ENCODE measurements around the gene HELT.

HELT gene

GRCh38 chr4:185003596-185004351 lies 14.5 kb upstream of the HELT start:
- Histone ChIP-seq H3K36me3 (ENCODE audit: control insufficient read depth, insufficient read depth, low read length) (no peaks in the 10 kb centered on the region), H3K27ac (ENCODE audit: low read depth, low read length) (no peak overlapping the region), H3K4me3 (ENCODE audit: low read depth, low read length) (no peak overlapping the region), H3K4me1 (ENCODE audit: control insufficient read depth, insufficient read depth, low read length) (no peaks in the 10 kb centered on the region), H3K27me3 (ENCODE audit: control insufficient read depth, insufficient read depth, low read length) (peaks cover 47% of the 10 kb centered on the region), H3K9ac (ENCODE audit: low read length) (no peak overlapping the region), H3K9me3 (ENCODE audit: control insufficient read depth, insufficient read depth, low read depth, low read length) (no peaks in the 10 kb centered on the region)

DNA sequence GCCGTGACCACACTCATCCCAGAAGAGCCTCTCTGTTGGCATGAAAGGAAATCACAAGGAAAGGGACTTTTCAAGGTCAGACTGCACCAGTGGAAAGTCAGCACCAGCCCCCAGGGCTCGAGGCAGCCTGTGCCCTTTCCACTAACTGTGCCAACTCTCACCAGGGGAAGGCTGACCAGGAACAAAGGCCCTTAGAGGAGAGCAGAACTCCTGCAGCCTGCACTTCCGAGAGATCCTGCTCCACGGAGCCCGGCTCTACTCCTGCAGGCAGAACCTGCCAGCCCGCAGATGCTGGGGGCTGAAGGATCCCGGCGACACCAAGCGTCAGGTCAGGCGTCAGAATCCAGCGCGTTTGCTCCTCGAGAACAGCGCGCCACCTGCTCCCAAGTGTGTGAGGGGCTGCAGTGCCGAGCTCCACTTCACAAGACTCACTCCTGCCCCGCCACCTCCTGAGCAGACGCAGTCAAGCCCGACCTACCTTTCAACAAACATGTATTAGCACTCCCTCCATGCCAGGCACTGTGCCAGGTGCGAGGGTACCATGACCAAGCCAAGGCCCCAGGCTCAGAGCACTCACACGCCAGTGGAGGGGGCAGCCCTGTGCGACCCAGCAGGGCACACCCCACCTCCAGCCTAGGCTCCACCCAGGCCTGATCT lies 13.6 kb upstream of the HELT start:
- Histone ChIP-seq H3K9me3 (ENCODE audit: control insufficient read depth, insufficient read depth, low read depth, low read length) (no peaks in the 10 kb centered on the region), H3K9ac (ENCODE audit: low read length) (no peak overlapping the region), H3K36me3 (ENCODE audit: control insufficient read depth, insufficient read depth, low read length) (no peaks in the 10 kb centered on the region), H3K4me1 (ENCODE audit: control insufficient read depth, insufficient read depth, low read length) (no peaks in the 10 kb centered on the region), H3K27ac (ENCODE audit: low read depth, low read length) (no peak overlapping the region), H3K27me3 (ENCODE audit: control insufficient read depth, insufficient read depth, low read length) (peaks cover 56% of the 10 kb centered on the region), H3K4me3 (ENCODE audit: low read depth, low read length) (peak overlapping the region; percentile 39)

DNA sequence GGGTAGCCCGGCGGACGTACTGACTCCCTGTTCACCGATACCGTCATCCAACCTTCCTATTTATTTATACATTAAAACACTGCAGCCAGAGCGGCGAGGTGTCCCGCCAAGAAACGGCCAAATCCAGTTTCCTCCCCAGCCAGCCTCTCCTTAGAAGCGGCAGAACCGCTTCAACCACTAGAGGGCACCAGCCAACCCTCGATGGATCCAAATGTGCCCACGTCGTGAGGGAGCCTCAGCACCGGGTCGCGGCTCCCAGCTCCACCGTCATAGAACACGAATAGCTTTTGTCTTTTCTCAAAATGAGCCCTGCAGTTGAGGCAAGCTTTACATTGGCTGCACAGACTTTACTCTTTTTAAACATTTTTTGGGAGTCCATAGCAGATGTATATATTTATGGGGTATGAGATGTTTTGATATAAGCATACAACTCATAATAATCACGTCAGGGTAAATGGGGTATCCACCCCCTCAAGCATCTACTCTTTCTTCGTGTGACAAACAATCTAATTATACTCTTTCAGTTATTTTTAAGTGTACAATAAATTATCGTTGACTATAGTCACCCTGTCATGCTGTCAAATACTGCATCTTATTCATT lies 13.0 kb upstream of the HELT start:
- no peaks in the 10 kb centered on the region for H3K36me3 ChIP-seq (ENCODE audit: control insufficient read depth, insufficient read depth, low read length)
- H3K9ac ChIP-seq (ENCODE audit: low read length) = no peak overlapping the region
- no peaks in the 10 kb centered on the region for H3K4me1 ChIP-seq (ENCODE audit: control insufficient read depth, insufficient read depth, low read length)
- peak overlapping the region; percentile 39 for H3K4me3 ChIP-seq (ENCODE audit: low read depth, low read length)
- H3K9me3 ChIP-seq (ENCODE audit: control insufficient read depth, insufficient read depth, low read depth, low read length) = no peaks in the 10 kb centered on the region
- H3K27me3 ChIP-seq (ENCODE audit: control insufficient read depth, insufficient read depth, low read length) = peaks cover 63% of the 10 kb centered on the region
- H3K27ac ChIP-seq (ENCODE audit: low read depth, low read length) = no peak overlapping the region

- Histone ChIP-seq H3K4me3 (ENCODE audit: low read depth, low read length) (no peak overlapping the region), H3K9me3 (ENCODE audit: control insufficient read depth, insufficient read depth, low read depth, low read length) (no peaks in the 10 kb centered on the region), H3K4me1 (ENCODE audit: control insufficient read depth, insufficient read depth, low read length) (peaks cover 22% of the 10 kb centered on the region), H3K9ac (ENCODE audit: low read length) (no peak overlapping the region), H3K27ac (ENCODE audit: low read depth, low read length) (no peak overlapping the region), H3K27me3 (ENCODE audit: control insufficient read depth, insufficient read depth, low read length) (peaks cover 91% of the 10 kb centered on the region), H3K36me3 (ENCODE audit: control insufficient read depth, insufficient read depth, low read length) (no peaks in the 10 kb centered on the region)
Measured at GRCh38 chr4:185011408-185011807, 6.9 kb upstream of the HELT start.

DNA sequence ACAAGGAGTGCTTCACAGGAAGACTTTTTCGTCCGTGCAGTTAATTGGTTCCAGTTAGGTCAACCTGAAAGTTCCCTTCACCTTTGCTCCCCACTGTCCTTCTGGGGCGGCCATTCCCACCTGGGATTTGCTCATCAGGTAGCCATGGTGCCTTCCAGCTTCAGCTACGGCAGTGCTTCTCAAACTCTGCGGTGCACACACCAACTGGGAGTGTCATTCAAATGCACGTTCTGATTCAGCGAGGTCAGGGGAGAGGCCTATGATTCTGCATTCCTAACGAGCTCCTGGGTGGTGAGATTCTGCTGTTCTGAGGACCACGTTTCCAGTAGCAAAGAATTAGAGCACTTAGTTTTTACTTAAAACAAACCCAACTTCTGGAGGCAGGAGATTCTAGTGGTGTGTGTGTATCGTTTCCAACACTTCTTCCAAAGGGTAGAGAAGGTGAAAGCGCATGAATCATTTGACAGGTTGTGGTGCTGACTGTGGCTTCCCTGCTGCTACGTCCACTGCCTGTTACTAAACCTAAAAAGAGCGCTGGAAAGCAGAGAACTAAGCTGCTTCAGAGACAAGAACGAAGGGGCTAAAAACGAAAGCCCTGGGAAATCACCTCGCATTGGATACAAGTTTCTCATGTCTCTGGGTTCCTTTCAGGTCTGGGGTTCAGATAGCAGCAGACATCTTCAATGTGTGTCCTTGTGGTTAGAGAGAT lies 4.7 kb upstream of the HELT start:
- H3K4me3 ChIP-seq (ENCODE audit: low read depth, low read length) = no peak overlapping the region
- H3K27me3 ChIP-seq (ENCODE audit: control insufficient read depth, insufficient read depth, low read length) = peaks cover 99% of the 10 kb centered on the region
- H3K9ac ChIP-seq (ENCODE audit: low read length) = no peak overlapping the region
- H3K9me3 ChIP-seq (ENCODE audit: control insufficient read depth, insufficient read depth, low read depth, low read length) = no peaks in the 10 kb centered on the region
- peaks cover 26% of the 10 kb centered on the region for H3K4me1 ChIP-seq (ENCODE audit: control insufficient read depth, insufficient read depth, low read length)
- H3K27ac ChIP-seq (ENCODE audit: low read depth, low read length) = no peak overlapping the region
- H3K36me3 ChIP-seq (ENCODE audit: control insufficient read depth, insufficient read depth, low read length) = no peaks in the 10 kb centered on the region

DNA sequence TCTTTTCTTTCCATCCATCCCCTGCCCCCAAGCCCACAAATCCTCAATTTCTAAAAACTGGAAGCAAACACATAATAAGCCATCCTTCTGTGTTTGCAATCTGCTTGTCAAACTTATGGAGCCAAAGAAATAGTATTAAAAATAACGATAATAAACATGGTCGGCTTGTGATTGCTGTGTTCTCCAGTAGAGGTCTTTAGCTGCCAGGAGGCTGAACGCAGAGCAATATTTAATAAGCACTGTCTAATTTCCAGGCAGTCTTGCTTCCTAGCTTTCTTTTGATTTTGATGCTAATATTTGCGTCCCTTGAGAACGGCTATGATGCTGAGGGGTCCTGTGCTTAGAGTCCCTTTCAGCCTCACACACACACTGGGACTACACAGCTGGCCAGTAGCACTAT lies 3.2 kb upstream of the HELT start:
- no peak overlapping the region for H3K27ac ChIP-seq (ENCODE audit: low read depth, low read length)
- no peaks in the 10 kb centered on the region for H3K9me3 ChIP-seq (ENCODE audit: control insufficient read depth, insufficient read depth, low read depth, low read length)
- peaks cover 99% of the 10 kb centered on the region for H3K27me3 ChIP-seq (ENCODE audit: control insufficient read depth, insufficient read depth, low read length)
- peaks cover 35% of the 10 kb centered on the region for H3K4me1 ChIP-seq (ENCODE audit: control insufficient read depth, insufficient read depth, low read length)
- no peak overlapping the region for H3K9ac ChIP-seq (ENCODE audit: low read length)
- H3K4me3 ChIP-seq (ENCODE audit: low read depth, low read length) = no peak overlapping the region
- H3K36me3 ChIP-seq (ENCODE audit: control insufficient read depth, insufficient read depth, low read length) = no peaks in the 10 kb centered on the region

- H3K4me1 ChIP-seq (ENCODE audit: control insufficient read depth, insufficient read depth, low read length) = peaks cover 45% of the 10 kb centered on the region
- no peaks in the 10 kb centered on the region for H3K36me3 ChIP-seq (ENCODE audit: control insufficient read depth, insufficient read depth, low read length)
- H3K9me3 ChIP-seq (ENCODE audit: control insufficient read depth, insufficient read depth, low read depth, low read length) = no peaks in the 10 kb centered on the region
- H3K4me3 ChIP-seq (ENCODE audit: low read depth, low read length) = peak overlapping the region; percentile 46
- peaks cover 99% of the 10 kb centered on the region for H3K27me3 ChIP-seq (ENCODE audit: control insufficient read depth, insufficient read depth, low read length)
- H3K9ac ChIP-seq (ENCODE audit: low read length) = no peak overlapping the region
- no peak overlapping the region for H3K27ac ChIP-seq (ENCODE audit: low read depth, low read length)
Measured at GRCh38 chr4:185016101-185016940, 2.0 kb upstream of the HELT start.

DNA sequence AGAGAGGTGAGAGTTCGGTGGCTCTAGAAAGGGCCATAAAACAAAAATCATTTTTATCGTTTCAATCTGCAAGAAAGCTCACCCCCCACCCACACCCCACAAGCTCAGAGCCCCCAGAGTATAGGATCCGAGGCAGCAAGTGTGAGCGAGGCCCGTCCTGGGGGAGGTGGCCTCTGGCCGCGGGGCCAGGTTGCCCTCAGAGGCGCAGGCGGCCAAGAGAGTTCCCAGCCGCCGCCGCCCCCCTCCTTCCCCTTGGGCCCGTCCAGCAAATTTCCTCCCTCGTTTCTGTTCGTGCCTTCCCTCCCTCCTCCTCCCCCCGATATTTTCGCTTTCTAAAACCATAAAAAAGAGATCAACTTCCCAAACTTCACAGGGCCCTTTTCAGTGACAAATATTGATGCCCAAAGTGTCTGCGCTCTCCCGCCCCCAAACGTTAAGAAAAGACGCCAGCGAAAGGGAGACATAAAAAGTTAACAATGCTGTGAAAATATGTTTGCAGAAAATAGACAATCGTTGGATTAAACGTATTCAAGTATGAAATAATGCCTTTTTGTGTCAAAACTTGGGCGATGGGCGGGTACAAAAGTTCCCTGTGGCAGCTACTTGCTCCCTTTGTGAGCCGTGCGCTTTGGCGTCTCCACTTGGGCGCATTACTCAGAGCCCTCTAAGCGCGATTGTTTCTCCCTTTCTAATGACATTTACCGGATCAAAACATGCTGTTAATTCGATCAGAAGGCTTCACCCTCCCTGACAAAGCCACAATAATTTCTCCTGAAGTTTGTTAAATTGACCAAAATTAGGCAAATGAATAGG lies 1.1 kb upstream of the HELT start:
- no peak overlapping the region for H3K9ac ChIP-seq (ENCODE audit: low read length)
- H3K4me1 ChIP-seq (ENCODE audit: control insufficient read depth, insufficient read depth, low read length) = peaks cover 54% of the 10 kb centered on the region
- no peaks in the 10 kb centered on the region for H3K9me3 ChIP-seq (ENCODE audit: control insufficient read depth, insufficient read depth, low read depth, low read length)
- no peak overlapping the region for H3K27ac ChIP-seq (ENCODE audit: low read depth, low read length)
- H3K4me3 ChIP-seq (ENCODE audit: low read depth, low read length) = peak overlapping the region; percentile 46
- peaks cover 100% of the 10 kb centered on the region for H3K27me3 ChIP-seq (ENCODE audit: control insufficient read depth, insufficient read depth, low read length)
- no peaks in the 10 kb centered on the region for H3K36me3 ChIP-seq (ENCODE audit: control insufficient read depth, insufficient read depth, low read length)

DNA sequence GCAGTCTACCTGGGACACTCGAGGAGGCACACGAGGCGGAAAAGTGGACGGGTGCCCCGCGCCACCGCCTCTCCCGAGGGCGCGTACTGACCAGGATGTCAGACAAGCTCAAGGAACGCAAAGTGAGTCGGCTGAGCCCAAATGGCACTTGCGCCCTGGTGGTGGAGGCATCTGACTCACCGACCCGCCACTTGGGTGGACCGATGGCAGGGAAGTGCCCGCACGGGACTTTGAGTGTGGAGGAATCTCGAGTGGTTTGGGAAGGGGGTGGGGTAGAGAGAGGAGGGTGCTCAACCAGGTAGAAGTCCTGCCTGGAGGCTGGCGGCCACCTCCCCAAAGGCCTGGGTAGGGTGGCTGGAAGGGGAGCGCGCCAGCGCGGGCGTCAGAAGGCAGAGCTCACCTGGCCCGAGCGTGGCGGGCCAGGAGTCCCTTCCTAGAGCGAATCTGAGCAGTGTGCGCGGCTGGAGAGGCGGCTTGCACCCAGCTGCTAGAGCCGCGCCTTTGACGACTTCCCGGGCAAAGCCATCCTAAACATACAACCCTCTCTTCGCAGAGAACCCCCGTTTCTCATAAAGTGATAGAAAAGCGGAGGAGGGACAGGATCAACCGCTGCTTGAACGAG lies 655 bp downstream of the HELT start:
- H3K36me3 ChIP-seq (ENCODE audit: control insufficient read depth, insufficient read depth, low read length) = no peaks in the 10 kb centered on the region
- H3K27ac ChIP-seq (ENCODE audit: low read depth, low read length) = no peak overlapping the region
- H3K4me3 ChIP-seq (ENCODE audit: low read depth, low read length) = peak overlapping the region; percentile 49
- H3K4me1 ChIP-seq (ENCODE audit: control insufficient read depth, insufficient read depth, low read length) = peaks cover 48% of the 10 kb centered on the region
- H3K9ac ChIP-seq (ENCODE audit: low read length) = no peak overlapping the region
- H3K9me3 ChIP-seq (ENCODE audit: control insufficient read depth, insufficient read depth, low read depth, low read length) = no peaks in the 10 kb centered on the region
- H3K27me3 ChIP-seq (ENCODE audit: control insufficient read depth, insufficient read depth, low read length) = peaks cover 100% of the 10 kb centered on the region

All from HUES6 (cell line).